Right atrium auricular region (tissue), 2 donors: ENCODE data around the gene VSNL1. TPM values are rescaled to one million over a fixed set of nuclear protein-coding genes. Genes with fewer than 3 reads are reported as not detected.
"Not testable (repeated sequence)": the region's sequence is repeated elsewhere in the genome, so short reads cannot be mapped to it uniquely, and the experiment has no call there.

ENCODE experiments used
- DNase-seq: peaks from one replicate; pipeline ENCODE4 v3.0.0-alpha.2; 2019; ENCODE audit warnings: low spot score
- H3K27ac ChIP-seq, 2 donors: fragments of 200-600 bp; sonication (generic); 1 replicate in 1 of 2; 2 replicates in 1 of 2; pipeline ENCODE4 v1.5.1; 2016 to 2019
- H3K27me3 ChIP-seq, 2 donors: fragments of 200-600 bp; sonication (generic); one replicate each; pipeline versions ENCODE4 v1.5.1 to v1.6.0; 2017 to 2019
- H3K36me3 ChIP-seq: fragments of 200-600 bp; sonication (generic); one replicate; pipeline ENCODE4 v1.5.1; 2016
- H3K4me1 ChIP-seq, 2 donors: fragments of 200-600 bp; sonication (generic); one replicate each; pipeline versions ENCODE4 v1.5.1 to v1.6.0; 2017 to 2019
- H3K4me3 ChIP-seq, 2 donors: fragments of 200-600 bp; sonication (generic); 1 replicate in 1 of 2; 2 replicates in 1 of 2; pipeline ENCODE4 v1.5.1; 2017 to 2019; ENCODE audit warnings: mild to moderate bottlenecking in 1 of 2, moderate library complexity in 1 of 2
- H3K9me3 ChIP-seq, 2 donors: fragments of 200-600 bp; sonication (generic); one replicate each; pipeline ENCODE4 v1.5.1; 2019
- total RNA-seq, 2 donors: library from RNA; depleted of rRNA; stranded (reverse); fragments of >200 nt; gene quantifications; one replicate each; pipeline ENCODE4 v1.1.0, GENCODE V29; 2016
- TF ChIP-seq, protein P1 (sequence below), 2 donors: fragments of 200-600 bp; sonication (generic); IDR thresholded peaks; one replicate each; pipeline ENCODE4 v1.5.1; 2019; ENCODE audit warnings: antibody characterized with exemption in 2 of 2

VSNL1 gene
- total RNA-seq, 2 donors from 2014 or later = 30.2 to 41.7 TPM

DNA sequence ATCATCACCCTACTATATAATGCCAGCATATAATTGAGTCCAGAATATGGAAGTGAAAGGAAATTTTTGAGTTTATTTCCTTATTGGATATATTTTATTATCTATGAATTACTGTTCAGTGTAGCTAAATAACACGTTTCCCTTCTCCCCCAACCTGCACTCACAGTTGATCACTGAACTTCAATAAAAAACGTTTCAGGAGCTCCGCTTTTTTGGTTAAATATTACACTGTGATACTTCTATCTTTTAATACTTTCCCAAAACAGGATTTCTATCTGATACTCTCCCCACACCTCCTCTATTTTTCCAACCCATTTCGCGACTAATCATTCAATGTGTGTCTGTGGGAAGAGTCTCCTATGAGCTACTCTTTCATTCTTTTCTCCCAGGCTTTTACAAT lies 7.2 kb downstream of the VSNL1 start:
- H3K4me1 ChIP-seq = no peaks in the 10 kb centered on the region
- TF ChIP-seq, protein P1, sequence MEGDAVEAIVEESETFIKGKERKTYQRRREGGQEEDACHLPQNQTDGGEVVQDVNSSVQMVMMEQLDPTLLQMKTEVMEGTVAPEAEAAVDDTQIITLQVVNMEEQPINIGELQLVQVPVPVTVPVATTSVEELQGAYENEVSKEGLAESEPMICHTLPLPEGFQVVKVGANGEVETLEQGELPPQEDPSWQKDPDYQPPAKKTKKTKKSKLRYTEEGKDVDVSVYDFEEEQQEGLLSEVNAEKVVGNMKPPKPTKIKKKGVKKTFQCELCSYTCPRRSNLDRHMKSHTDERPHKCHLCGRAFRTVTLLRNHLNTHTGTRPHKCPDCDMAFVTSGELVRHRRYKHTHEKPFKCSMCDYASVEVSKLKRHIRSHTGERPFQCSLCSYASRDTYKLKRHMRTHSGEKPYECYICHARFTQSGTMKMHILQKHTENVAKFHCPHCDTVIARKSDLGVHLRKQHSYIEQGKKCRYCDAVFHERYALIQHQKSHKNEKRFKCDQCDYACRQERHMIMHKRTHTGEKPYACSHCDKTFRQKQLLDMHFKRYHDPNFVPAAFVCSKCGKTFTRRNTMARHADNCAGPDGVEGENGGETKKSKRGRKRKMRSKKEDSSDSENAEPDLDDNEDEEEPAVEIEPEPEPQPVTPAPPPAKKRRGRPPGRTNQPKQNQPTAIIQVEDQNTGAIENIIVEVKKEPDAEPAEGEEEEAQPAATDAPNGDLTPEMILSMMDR (IDR thresholded peaks at IDR 0.05) = no peak
- no peaks in the 10 kb centered on the region for H3K27me3 ChIP-seq
- H3K9me3 ChIP-seq = no peaks in the 10 kb centered on the region
- no peak overlapping the region for H3K27ac ChIP-seq
- no peaks in the 10 kb centered on the region for H3K36me3 ChIP-seq
- DNase-seq = no peak
- H3K4me3 ChIP-seq = no peak overlapping the region

DNA sequence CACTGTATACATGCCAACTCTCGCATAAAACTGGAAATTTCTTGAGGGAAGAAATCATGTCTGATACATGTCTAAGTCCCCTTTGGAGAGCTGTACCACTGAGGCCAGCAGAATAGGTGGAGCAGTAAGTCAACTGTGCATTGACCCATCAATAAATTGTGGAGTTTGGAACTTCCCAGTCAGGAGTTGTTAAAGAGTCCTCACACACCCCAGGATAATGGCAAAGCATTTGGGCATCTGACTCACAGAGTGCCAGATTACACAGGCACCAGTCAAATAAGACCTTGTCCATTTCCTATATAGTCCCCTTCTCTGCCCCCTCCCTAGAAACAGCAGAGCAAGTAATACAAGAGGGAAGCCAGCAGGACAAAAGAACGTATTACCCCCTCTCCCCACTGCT lies 10.4 kb downstream of the VSNL1 start:
- Histone ChIP-seq H3K4me1 (no peaks in the 10 kb centered on the region), H3K9me3 (no peaks in the 10 kb centered on the region), H3K4me3 (no peak overlapping the region), H3K27me3 (no peaks in the 10 kb centered on the region), H3K36me3 (no peaks in the 10 kb centered on the region), H3K27ac (no peak overlapping the region)
- DNase-seq = no peak
- TF ChIP-seq, protein P1 (IDR thresholded peaks at IDR 0.05) = no peak

DNA sequence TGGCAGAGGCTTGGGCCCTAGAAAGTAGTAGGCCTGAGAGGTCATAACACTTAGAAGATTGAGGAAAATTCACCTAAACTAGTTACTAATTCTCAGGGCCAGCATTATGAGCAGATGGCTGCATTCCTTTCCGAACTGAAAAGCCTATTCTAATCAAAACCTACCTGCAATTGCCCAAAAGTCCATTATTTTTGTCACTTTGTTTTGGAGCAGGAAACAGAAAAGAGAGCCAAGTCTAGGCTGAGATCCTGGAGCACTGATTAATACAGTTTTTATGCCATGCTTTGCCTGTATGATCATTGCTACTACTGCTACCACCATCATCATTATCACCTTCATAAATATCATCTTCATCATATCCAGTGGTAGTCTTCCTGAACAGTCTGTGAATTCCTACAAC lies 14.7 kb downstream of the VSNL1 start:
- DNase-seq = no peak
- TF ChIP-seq, protein P1 (IDR thresholded peaks at IDR 0.05) = no peak
- no peaks in the 10 kb centered on the region for H3K27me3 ChIP-seq
- H3K27ac ChIP-seq = no peak overlapping the region
- H3K4me3 ChIP-seq = no peak overlapping the region
- no peaks in the 10 kb centered on the region for H3K4me1 ChIP-seq
- H3K9me3 ChIP-seq = no peaks in the 10 kb centered on the region
- H3K36me3 ChIP-seq = no peaks in the 10 kb centered on the region

DNA sequence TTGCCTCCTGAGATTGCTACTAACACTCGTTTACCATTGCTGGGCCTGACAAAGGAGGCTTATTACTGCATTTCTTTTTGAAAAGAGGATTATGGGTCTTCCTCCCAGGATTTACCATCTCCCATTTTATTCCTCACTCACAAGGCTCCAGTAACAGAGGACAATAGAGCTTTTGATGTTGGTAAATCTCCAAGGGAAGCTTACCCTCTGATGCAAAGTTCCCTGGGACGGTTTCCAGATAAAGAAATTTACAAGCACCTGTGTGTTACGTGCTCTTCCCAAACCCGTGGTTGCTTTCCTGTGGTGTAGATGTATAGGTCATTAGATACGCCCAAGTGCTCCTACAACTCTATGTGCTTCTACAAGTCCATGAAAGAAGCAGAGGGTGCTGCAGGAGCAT lies 17.1 kb downstream of the VSNL1 start:
- Histone ChIP-seq H3K4me1 (no peaks in the 10 kb centered on the region), H3K27ac (no peak overlapping the region), H3K27me3 (no peaks in the 10 kb centered on the region), H3K4me3 (no peak overlapping the region), H3K36me3 (no peaks in the 10 kb centered on the region), H3K9me3 (no peaks in the 10 kb centered on the region)
- TF ChIP-seq, protein P1 (IDR thresholded peaks at IDR 0.05) = no peak
- DNase-seq = no peak

DNA sequence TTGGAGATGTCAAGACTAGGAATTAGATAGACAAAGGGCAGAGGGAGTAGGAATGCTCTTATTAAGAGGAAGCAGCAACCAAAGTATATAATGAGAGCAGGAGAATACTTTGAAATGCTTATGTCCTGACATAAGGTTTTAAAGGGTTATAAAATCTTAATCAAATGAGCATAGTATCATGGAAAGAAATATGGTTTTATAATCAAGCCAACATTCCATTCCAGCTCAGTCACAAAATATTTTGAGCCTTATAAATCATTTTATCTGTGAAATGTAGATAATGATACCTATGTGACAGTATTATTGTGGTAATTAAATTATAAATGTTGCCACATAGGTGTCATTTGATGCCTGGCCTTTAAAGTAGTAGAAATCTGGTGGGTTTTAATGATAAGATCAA lies 17.6 kb downstream of the VSNL1 start:
- H3K9me3 ChIP-seq = no peaks in the 10 kb centered on the region
- H3K27me3 ChIP-seq = no peaks in the 10 kb centered on the region
- TF ChIP-seq, protein P1 (IDR thresholded peaks at IDR 0.05) = no peak
- no peaks in the 10 kb centered on the region for H3K36me3 ChIP-seq
- H3K27ac ChIP-seq = no peak overlapping the region
- no peak for DNase-seq
- H3K4me3 ChIP-seq = no peak overlapping the region
- no peaks in the 10 kb centered on the region for H3K4me1 ChIP-seq

DNA sequence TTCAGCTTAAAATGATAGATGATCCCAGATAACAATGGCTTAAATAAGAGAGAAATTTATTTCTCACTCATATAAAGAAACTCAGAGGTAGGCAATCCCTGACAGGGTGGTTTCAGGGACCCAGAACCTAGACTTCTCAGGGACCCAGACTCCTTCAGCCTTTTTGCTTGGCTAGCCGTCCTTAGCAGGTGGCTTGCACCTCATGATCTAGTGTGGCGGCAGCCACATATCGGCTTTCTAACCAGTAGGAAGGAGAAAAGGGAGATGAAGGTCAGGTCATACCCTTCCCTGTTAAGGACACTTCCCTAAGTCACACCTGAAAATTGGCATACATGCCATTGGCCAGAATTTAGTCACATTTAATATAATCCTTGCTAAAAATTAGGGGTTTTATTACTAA lies 18.4 kb downstream of the VSNL1 start:
- H3K4me1 ChIP-seq = no peaks in the 10 kb centered on the region
- TF ChIP-seq, protein P1 (IDR thresholded peaks at IDR 0.05) = no peak
- no peaks in the 10 kb centered on the region for H3K36me3 ChIP-seq
- no peaks in the 10 kb centered on the region for H3K9me3 ChIP-seq
- no peak overlapping the region for H3K4me3 ChIP-seq
- H3K27me3 ChIP-seq = no peaks in the 10 kb centered on the region
- H3K27ac ChIP-seq = no peak overlapping the region
- DNase-seq = no peak

DNA sequence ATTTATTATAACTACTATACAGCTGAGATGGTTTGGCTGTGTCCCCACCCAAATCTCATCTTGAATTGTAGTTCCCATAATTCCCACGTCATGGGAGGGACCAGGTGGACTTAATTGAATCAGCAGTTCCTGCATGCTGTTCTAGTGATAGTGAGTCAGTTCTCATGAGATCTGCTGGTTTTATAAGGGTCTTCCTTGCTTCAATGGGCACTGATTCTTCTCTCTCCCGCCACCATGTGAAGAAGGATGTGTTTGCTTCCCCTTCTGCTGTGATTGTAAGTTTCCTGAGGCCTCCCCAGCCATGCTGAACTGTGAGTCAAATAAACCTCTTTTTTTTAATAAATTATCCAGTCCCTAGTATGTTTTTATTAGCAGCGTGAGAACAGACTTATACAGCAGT lies 25.2 kb downstream of the VSNL1 start:
- not testable (repeated sequence) for DNase-seq, H3K9me3 ChIP-seq, H3K36me3 ChIP-seq, H3K4me3 ChIP-seq, H3K4me1 ChIP-seq, H3K27ac ChIP-seq, H3K27me3 ChIP-seq
